ENCODE data around the gene SMAD3. TPM values are rescaled to one million over a fixed set of nuclear protein-coding genes. Genes with fewer than 3 reads are reported as not detected.

The SMAD3 gene
- total and polyA plus RNA-seq, 2 donors: 28.3 to 31.2 TPM

GRCh38 chr15:67138891-67139855 lies 73.8 kb downstream of the SMAD3 start:
- no peak overlapping the region for H3K4me3 ChIP-seq (ENCODE audit: low read depth, low read length)
- H3K27ac ChIP-seq (ENCODE audit: low read depth): peak overlapping the region; percentile 74
- peaks cover 8% of the 10 kb centered on the region for H3K4me1 ChIP-seq (ENCODE audit: insufficient read depth)
- DNase-seq (ENCODE audit: extremely low spot score): no peak
- 24% methylated on average over 11 of the region's 11 CpGs for WGBS
- H3K36me3 ChIP-seq (ENCODE audit: insufficient read depth): no peaks in the 10 kb centered on the region

GRCh38 chr15:67140078-67140833 lies 74.9 kb downstream of the SMAD3 start:
- Histone ChIP-seq H3K4me3 (ENCODE audit: low read depth, low read length) (no peak overlapping the region), H3K4me1 (ENCODE audit: insufficient read depth) (peaks cover 5% of the 10 kb centered on the region), H3K36me3 (ENCODE audit: insufficient read depth) (no peaks in the 10 kb centered on the region), H3K27ac (ENCODE audit: low read depth) (no peak overlapping the region)
- 68% methylated on average over 9 of the region's 9 CpGs for WGBS
- no peak for DNase-seq (ENCODE audit: extremely low spot score)

- Histone ChIP-seq H3K27ac (ENCODE audit: low read depth) (peak overlapping the region; percentile 18), H3K4me1 (ENCODE audit: insufficient read depth) (peaks cover 6% of the 10 kb centered on the region), H3K36me3 (ENCODE audit: insufficient read depth) (no peaks in the 10 kb centered on the region), H3K4me3 (ENCODE audit: low read depth, low read length) (no peak overlapping the region)
- DNase-seq (ENCODE audit: extremely low spot score): no peak
- WGBS: 48% methylated on average over 7 of the region's 7 CpGs
Observed at GRCh38 chr15:67142092-67142766, 76.8 kb downstream of the SMAD3 start.

- Histone ChIP-seq H3K36me3 (ENCODE audit: insufficient read depth) (no peaks in the 10 kb centered on the region), H3K27ac (ENCODE audit: low read depth) (no peak overlapping the region), H3K4me3 (ENCODE audit: low read depth, low read length) (no peak overlapping the region), H3K4me1 (ENCODE audit: insufficient read depth) (peaks cover 4% of the 10 kb centered on the region)
- 25% methylated on average over 6 of the region's 6 CpGs for WGBS
- DNase-seq (ENCODE audit: extremely low spot score): no peak
Observed at GRCh38 chr15:67142767-67143100, 77.3 kb downstream of the SMAD3 start.

- Histone ChIP-seq H3K4me1 (ENCODE audit: insufficient read depth) (peaks cover 2% of the 10 kb centered on the region), H3K27ac (ENCODE audit: low read depth) (no peak overlapping the region)
Observed at GRCh38 chr15:67143646-67144045, 78.2 kb downstream of the SMAD3 start.

GRCh38 chr15:67144609-67145311 lies 79.4 kb downstream of the SMAD3 start:
- Histone ChIP-seq H3K4me3 (ENCODE audit: low read depth, low read length) (no peak overlapping the region), H3K4me1 (ENCODE audit: insufficient read depth) (peaks cover 4% of the 10 kb centered on the region), H3K27ac (ENCODE audit: low read depth) (no peak overlapping the region), H3K36me3 (ENCODE audit: insufficient read depth) (no peaks in the 10 kb centered on the region)
- DNase-seq (ENCODE audit: extremely low spot score): no peak
- 50% methylated on average over 7 of the region's 7 CpGs for WGBS

More at GRCh38 chr15:67143646-67144045, 78.2 kb downstream of the SMAD3 start:
- no peaks in the 10 kb centered on the region for H3K36me3 ChIP-seq (ENCODE audit: insufficient read depth)
- no peak overlapping the region for H3K4me3 ChIP-seq (ENCODE audit: low read depth, low read length)
- WGBS: 91% methylated on average over 6 of the region's 6 CpGs
- no peak for DNase-seq (ENCODE audit: extremely low spot score)

- WGBS: 73% methylated on average over 4 of the region's 4 CpGs
- H3K4me1 ChIP-seq (ENCODE audit: insufficient read depth): peaks cover 7% of the 10 kb centered on the region
- no peaks in the 10 kb centered on the region for H3K36me3 ChIP-seq (ENCODE audit: insufficient read depth)
- no peak overlapping the region for H3K4me3 ChIP-seq (ENCODE audit: low read depth, low read length)
- H3K27ac ChIP-seq (ENCODE audit: low read depth): peak overlapping the region; percentile 0
- DNase-seq (ENCODE audit: extremely low spot score): no peak
Observed at GRCh38 chr15:67145312-67145610, 79.9 kb downstream of the SMAD3 start.

- DNase-seq (ENCODE audit: extremely low spot score): no peak
- Histone ChIP-seq H3K27ac (ENCODE audit: low read depth) (peak overlapping the region; percentile 0), H3K4me3 (ENCODE audit: low read depth, low read length) (no peak overlapping the region), H3K36me3 (ENCODE audit: insufficient read depth) (no peaks in the 10 kb centered on the region), H3K4me1 (ENCODE audit: insufficient read depth) (peaks cover 7% of the 10 kb centered on the region)
- WGBS: 72% methylated on average over 4 of the region's 4 CpGs
Observed at GRCh38 chr15:67145710-67146109, 80.3 kb downstream of the SMAD3 start.

- WGBS: 31% methylated on average over 6 of the region's 6 CpGs
- Histone ChIP-seq H3K27ac (ENCODE audit: low read depth) (peak overlapping the region; percentile 92), H3K36me3 (ENCODE audit: insufficient read depth) (no peaks in the 10 kb centered on the region), H3K4me3 (ENCODE audit: low read depth, low read length) (no peak overlapping the region), H3K4me1 (ENCODE audit: insufficient read depth) (peaks cover 7% of the 10 kb centered on the region)
- DNase-seq (ENCODE audit: extremely low spot score): no peak
Observed at GRCh38 chr15:67146234-67146633, 80.8 kb downstream of the SMAD3 start.

GRCh38 chr15:67146875-67147381 lies 81.5 kb downstream of the SMAD3 start:
- WGBS: 17% methylated on average over 10 of the region's 10 CpGs
- H3K4me1 ChIP-seq (ENCODE audit: insufficient read depth): peaks cover 7% of the 10 kb centered on the region
- DNase-seq (ENCODE audit: extremely low spot score): peak; percentile 81

GRCh38 chr15:67147396-67147949 lies 82.1 kb downstream of the SMAD3 start:
- 54% methylated on average over 7 of the region's 7 CpGs for WGBS
- Histone ChIP-seq H3K4me3 (ENCODE audit: low read depth, low read length) (no peak overlapping the region), H3K4me1 (ENCODE audit: insufficient read depth) (peaks cover 7% of the 10 kb centered on the region), H3K27ac (ENCODE audit: low read depth) (peak overlapping the region; percentile 76), H3K36me3 (ENCODE audit: insufficient read depth) (no peaks in the 10 kb centered on the region)
- no peak for DNase-seq (ENCODE audit: extremely low spot score)

More at GRCh38 chr15:67146875-67147381, 81.5 kb downstream of the SMAD3 start:
- Histone ChIP-seq H3K4me3 (ENCODE audit: low read depth, low read length) (no peak overlapping the region), H3K27ac (ENCODE audit: low read depth) (peak overlapping the region; percentile 92), H3K36me3 (ENCODE audit: insufficient read depth) (no peaks in the 10 kb centered on the region)

GRCh38 chr15:67148196-67148701 lies 82.8 kb downstream of the SMAD3 start:
- DNase-seq (ENCODE audit: extremely low spot score): no peak
- H3K36me3 ChIP-seq (ENCODE audit: insufficient read depth): no peaks in the 10 kb centered on the region
- H3K4me3 ChIP-seq (ENCODE audit: low read depth, low read length): no peak overlapping the region
- H3K27ac ChIP-seq (ENCODE audit: low read depth): peak overlapping the region; percentile 60
- H3K4me1 ChIP-seq (ENCODE audit: insufficient read depth): peaks cover 7% of the 10 kb centered on the region
- WGBS: 54% methylated on average over 6 of the region's 6 CpGs

Data from urinary bladder (tissue), 4 donors.